Spleen (tissue), 7 donors: ENCODE data around the gene ZSWIM3.

ENCODE experiments used
- POLR2A ChIP-seq, 3 donors: fragments of 450-650 bp; IDR thresholded peaks; one replicate each; pipeline ENCODE4 v1.5.1; 2017; ENCODE audit warnings: antibody characterized with exemption in 3 of 3, mild to moderate bottlenecking in 1 of 3
- TF ChIP-seq, protein P1 (sequence below), 11 experiments: fragments of 200-600 bp in 7 of 11; fragments of 450-650 bp in 4 of 11; sonication (generic) in 4 of 11; IDR thresholded peaks in 8 of 11; conservative IDR thresholded peaks in 3 of 11; 1 replicate in 7 of 11; 2 replicates in 4 of 11; pipeline versions ENCODE4 v1.4.0 to v1.8.0; 2016 to 2021; ENCODE audit warnings: antibody characterized with exemption in 11 of 11, inconsistent platforms in 4 of 11, mild to moderate bottlenecking in 1 of 11
- donor health status: DM: no; HTN: no; CAD: no; lungs with moderate emphysema.
- donor health status: DM: no; HTN: no; CAD: no.
- donor health status: DM: no; HTN: no; CAD: no.

- TF ChIP-seq, protein P1, sequence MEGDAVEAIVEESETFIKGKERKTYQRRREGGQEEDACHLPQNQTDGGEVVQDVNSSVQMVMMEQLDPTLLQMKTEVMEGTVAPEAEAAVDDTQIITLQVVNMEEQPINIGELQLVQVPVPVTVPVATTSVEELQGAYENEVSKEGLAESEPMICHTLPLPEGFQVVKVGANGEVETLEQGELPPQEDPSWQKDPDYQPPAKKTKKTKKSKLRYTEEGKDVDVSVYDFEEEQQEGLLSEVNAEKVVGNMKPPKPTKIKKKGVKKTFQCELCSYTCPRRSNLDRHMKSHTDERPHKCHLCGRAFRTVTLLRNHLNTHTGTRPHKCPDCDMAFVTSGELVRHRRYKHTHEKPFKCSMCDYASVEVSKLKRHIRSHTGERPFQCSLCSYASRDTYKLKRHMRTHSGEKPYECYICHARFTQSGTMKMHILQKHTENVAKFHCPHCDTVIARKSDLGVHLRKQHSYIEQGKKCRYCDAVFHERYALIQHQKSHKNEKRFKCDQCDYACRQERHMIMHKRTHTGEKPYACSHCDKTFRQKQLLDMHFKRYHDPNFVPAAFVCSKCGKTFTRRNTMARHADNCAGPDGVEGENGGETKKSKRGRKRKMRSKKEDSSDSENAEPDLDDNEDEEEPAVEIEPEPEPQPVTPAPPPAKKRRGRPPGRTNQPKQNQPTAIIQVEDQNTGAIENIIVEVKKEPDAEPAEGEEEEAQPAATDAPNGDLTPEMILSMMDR (IDR thresholded peaks at IDR 0.05 in 8 of 11, conservative IDR thresholded peaks at IDR 0.05 in 3 of 11) = no peak
- no peak for TF ChIP-seq POLR2A (IDR thresholded peaks at IDR 0.05)
Measured at GRCh38 chr20:45867819-45868176, 10.4 kb downstream of the ZSWIM3 start.
